ENCODE measurements around the gene CCDC92.

DNA sequence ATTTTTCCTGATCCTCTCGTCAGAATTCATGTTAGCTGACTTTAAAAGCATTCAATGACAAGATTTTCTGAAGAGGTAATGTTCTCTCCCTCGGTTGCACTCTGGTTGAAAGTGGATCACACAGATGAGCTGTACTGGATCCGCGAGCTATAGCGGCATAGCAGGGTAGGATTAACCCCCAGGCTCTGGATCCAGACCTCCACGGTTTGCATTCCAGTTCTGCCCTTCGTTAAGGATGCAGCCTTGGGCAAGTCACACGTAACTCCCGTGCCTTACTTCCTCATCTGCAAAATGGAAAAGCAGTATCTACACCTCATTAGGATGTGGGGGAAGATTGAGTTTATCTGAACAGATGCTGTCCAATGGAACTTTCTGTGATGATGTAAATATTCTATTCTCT is 13.8 kb downstream of the CCDC92 start:
- TF ChIP-seq POLR2AphosphoS5 (IDR thresholded peaks at IDR 0.05; ENCODE audit: insufficient read depth, low read depth, low read length) (no peak), CTCF (IDR thresholded peaks at IDR 0.05; ENCODE audit: extremely low read depth in 1 of 2, insufficient read depth in 1 of 2, low read depth in 1 of 2, low read length in 2 of 2) (no peak), POLR2A (IDR thresholded peaks at IDR 0.05; ENCODE audit: low read depth, low read length) (no peak), EZH2 (IDR thresholded peaks at IDR 0.05; ENCODE audit: borderline replicate concordance, low read depth, low read length, severe bottlenecking) (no peak), FOS (IDR thresholded peaks at IDR 0.05; ENCODE audit: borderline replicate concordance, insufficient read depth, low read length) (no peak), JUN (IDR thresholded peaks at IDR 0.05; ENCODE audit: borderline replicate concordance, insufficient read depth, insufficient read length, low read depth) (no peak), MYC (IDR thresholded peaks at IDR 0.05; ENCODE audit: low read depth, low read length) (no peak), GATA2 (IDR thresholded peaks at IDR 0.05; ENCODE audit: insufficient read depth, insufficient read length, low read depth, low read length) (no peak)
- TF ChIP-seq, protein P1, sequence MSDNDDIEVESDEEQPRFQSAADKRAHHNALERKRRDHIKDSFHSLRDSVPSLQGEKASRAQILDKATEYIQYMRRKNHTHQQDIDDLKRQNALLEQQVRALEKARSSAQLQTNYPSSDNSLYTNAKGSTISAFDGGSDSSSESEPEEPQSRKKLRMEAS (IDR thresholded peaks at IDR 0.05; ENCODE audit: insufficient read depth, insufficient read length): no peak
